Adrenal gland (tissue), 5 donors: Measurements from ENCODE around the gene OLFM1.

Experiments used
- CTCF ChIP-seq, 6 experiments: fragments of 450-650 bp in 4 of 6; fragments of 200-600 bp in 2 of 6; sonication (generic) in 1 of 6; IDR thresholded peaks; 1 replicate in 5 of 6; 2 replicates in 1 of 6; pipeline versions ENCODE4 v1.5.1 to v1.8.0; 2016 to 2021; ENCODE audit warnings: antibody characterized with exemption in 6 of 6, mild to moderate bottlenecking in 2 of 6, moderate library complexity in 1 of 6
- POLR2A ChIP-seq, 2 donors: fragments of 450-650 bp; IDR thresholded peaks; one replicate each; pipeline ENCODE4 v1.6.1; 2017; ENCODE audit warnings: antibody characterized with exemption in 2 of 2, mild to moderate bottlenecking in 2 of 2, moderate library complexity in 1 of 2
- donor health status: DM: no; HTN: no; CAD: no.

- TF ChIP-seq CTCF (IDR thresholded peaks at IDR 0.05) (no peak), POLR2A (IDR thresholded peaks at IDR 0.05) (no peak)
Observed at GRCh38 chr9:135129137-135129695, 41.7 kb downstream of the OLFM1 start.
